Osteocyte (in vitro differentiated cells): ENCODE data around the gene NPS. TPM values are rescaled to one million over a fixed set of nuclear protein-coding genes. Genes with fewer than 3 reads are reported as not detected.

Source experiments
- DNase-seq: peaks from one replicate; pipeline ENCODE4 v3.0.0; 2021; ENCODE audit warnings: mixed read lengths; ENCODE audit not compliant: unreplicated experiment; ENCODE audit errors: extremely low spot score
- H3K27ac Mint-ChIP-seq: one replicate; pipeline ENCODE4 v1.8.0; 2021; ENCODE audit warnings: mild to moderate bottlenecking, mixed read lengths; ENCODE audit not compliant: unreplicated experiment
- H3K27me3 Mint-ChIP-seq: one replicate; pipeline ENCODE4 v1.8.0; 2021; ENCODE audit warnings: mixed read lengths; ENCODE audit not compliant: unreplicated experiment
- H3K36me3 Mint-ChIP-seq: one replicate; pipeline ENCODE4 v1.8.0; 2021; ENCODE audit warnings: mixed read lengths; ENCODE audit not compliant: unreplicated experiment
- H3K4me1 Mint-ChIP-seq: one replicate; pipeline ENCODE4 v1.8.0; 2021; ENCODE audit warnings: mixed read lengths; ENCODE audit not compliant: unreplicated experiment
- H3K4me3 Mint-ChIP-seq: one replicate; pipeline ENCODE4 v1.8.0; 2021; ENCODE audit warnings: mild to moderate bottlenecking, moderate library complexity, mixed read lengths; ENCODE audit not compliant: unreplicated experiment
- H3K9me3 Mint-ChIP-seq: one replicate; pipeline ENCODE4 v1.8.0; 2021; ENCODE audit warnings: mixed read lengths; ENCODE audit not compliant: unreplicated experiment
- CTCF ChIP-seq: fragments of 200-600 bp; sonication (generic); IDR thresholded peaks from 2 replicates; pipeline ENCODE4 v1.5.0; 2021; ENCODE audit warnings: antibody characterized with exemption, mild to moderate bottlenecking, moderate library complexity
- total RNA-seq: library from RNA; stranded (reverse); gene quantifications from 2 replicates; pipeline ENCODE4 v1.2.1, GENCODE V29; 2021

Gene NPS
- total RNA-seq, 1 donor from 2014 or later, result not detected

- Mint-ChIP-seq H3K4me1 (peaks cover 3% of the 10 kb centered on the region), H3K27ac (no peak overlapping the region), H3K4me3 (no peak overlapping the region), H3K9me3 (no peaks in the 10 kb centered on the region), H3K36me3 (no peaks in the 10 kb centered on the region), H3K27me3 (no peaks in the 10 kb centered on the region)
- TF ChIP-seq CTCF, result no peak
- DNase-seq, result no peak
Observed at GRCh38 chr10:127552446-127552845, 3.3 kb downstream of the NPS start.

GRCh38 chr10:127553417-127553816, 4.3 kb downstream of the NPS start:
- DNase-seq, result no peak
- no peaks in the 10 kb centered on the region for H3K27me3 Mint-ChIP-seq
- TF ChIP-seq CTCF, result no peak
- no peak overlapping the region for H3K27ac Mint-ChIP-seq
- no peak overlapping the region for H3K4me3 Mint-ChIP-seq
- peaks cover 5% of the 10 kb centered on the region for H3K9me3 Mint-ChIP-seq
- H3K4me1 Mint-ChIP-seq, result peaks cover 3% of the 10 kb centered on the region
- H3K36me3 Mint-ChIP-seq, result no peaks in the 10 kb centered on the region

- H3K36me3 Mint-ChIP-seq, result no peaks in the 10 kb centered on the region
- H3K27ac Mint-ChIP-seq, result no peak overlapping the region
- H3K4me3 Mint-ChIP-seq, result no peak overlapping the region
- no peak for DNase-seq
- no peaks in the 10 kb centered on the region for H3K4me1 Mint-ChIP-seq
- peaks cover 5% of the 10 kb centered on the region for H3K9me3 Mint-ChIP-seq
- no peak for TF ChIP-seq CTCF
- H3K27me3 Mint-ChIP-seq, result no peaks in the 10 kb centered on the region
Observed at GRCh38 chr10:127556916-127557315, 7.8 kb downstream of the NPS start.

- H3K36me3 Mint-ChIP-seq, result no peaks in the 10 kb centered on the region
- H3K27ac Mint-ChIP-seq, result no peak overlapping the region
- peaks cover 3% of the 10 kb centered on the region for H3K27me3 Mint-ChIP-seq
- H3K4me3 Mint-ChIP-seq, result no peak overlapping the region
- DNase-seq, result no peak
- peaks cover 5% of the 10 kb centered on the region for H3K9me3 Mint-ChIP-seq
- no peaks in the 10 kb centered on the region for H3K4me1 Mint-ChIP-seq
- TF ChIP-seq CTCF, result no peak
Observed at GRCh38 chr10:127561647-127562046, 12.5 kb downstream of the NPS start.

- Mint-ChIP-seq H3K36me3 (no peaks in the 10 kb centered on the region), H3K9me3 (no peaks in the 10 kb centered on the region), H3K27ac (no peak overlapping the region), H3K4me3 (no peak overlapping the region), H3K27me3 (peaks cover 3% of the 10 kb centered on the region), H3K4me1 (no peaks in the 10 kb centered on the region)
- peak; percentile 27 for TF ChIP-seq CTCF
- DNase-seq, result no peak
Observed at GRCh38 chr10:127563718-127564553, 14.8 kb downstream of the NPS start.
